ENCODE measurements around the gene ALPG. TPM values are rescaled to one million over a fixed set of nuclear protein-coding genes. Genes with fewer than 3 reads are reported as not detected.

The ALPG gene
- total and polyA plus RNA-seq, 4 donors: not detected

DNA sequence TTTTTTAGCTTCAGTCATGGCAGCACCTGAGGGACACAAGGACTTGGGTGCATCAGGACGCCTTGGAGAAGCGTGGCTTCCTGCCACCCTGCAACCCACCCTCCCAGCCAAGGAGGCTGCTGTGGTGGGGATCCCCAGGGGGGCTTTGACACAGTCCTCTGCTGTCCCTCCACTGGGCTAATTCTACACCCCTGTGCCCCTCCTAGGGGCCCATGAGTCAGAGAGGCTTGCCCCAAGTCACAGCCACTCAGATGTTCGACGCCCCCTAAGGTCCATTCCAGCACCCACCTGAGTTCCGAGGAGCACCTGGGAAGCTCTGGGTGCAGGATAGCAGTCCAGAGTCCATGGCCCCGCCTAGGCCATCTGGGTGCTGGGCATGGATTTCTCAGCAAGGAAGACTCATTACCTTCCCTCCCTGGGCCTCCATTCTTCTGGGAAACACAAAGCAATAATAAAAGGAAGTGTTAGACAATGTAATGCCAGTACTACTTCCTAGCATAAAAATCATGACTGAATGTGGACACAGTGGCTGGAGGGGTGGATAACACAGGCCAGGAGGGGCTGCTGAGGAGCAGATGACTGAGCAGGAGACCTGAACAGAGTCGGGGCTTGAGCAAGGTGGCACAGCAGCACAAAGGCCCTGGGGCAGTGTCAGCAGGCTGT is 3.7 kb downstream of the ALPG start:
- Histone ChIP-seq H3K9ac (ENCODE audit: low read depth in 1 of 2, low read length in 2 of 2) (no peak overlapping the region), H3K4me3 (ENCODE audit: low read depth in 1 of 3, low read length in 3 of 3) (no peak overlapping the region), H3K36me3 (ENCODE audit: control insufficient read depth in 4 of 4, insufficient read depth in 3 of 4, low read depth in 1 of 4, low read length in 3 of 4) (no peaks in the 10 kb centered on the region), H3K27ac (ENCODE audit: low read depth in 1 of 2, low read length in 2 of 2) (no peak overlapping the region), H3K4me1 (ENCODE audit: control insufficient read depth in 4 of 4, insufficient read depth in 4 of 4, low read length in 3 of 4) (no peaks in the 10 kb centered on the region), H3K9me3 (ENCODE audit: control insufficient read depth in 4 of 4, low read length in 3 of 4) (no peaks in the 10 kb centered on the region), H3K27me3 (ENCODE audit: control insufficient read depth in 4 of 4, insufficient read depth in 4 of 4, low read length in 3 of 4) (no peaks in the 10 kb centered on the region)
- 77% methylated on average over 7 of the region's 7 CpGs for WGBS
- TF ChIP-seq FOXA2 (IDR thresholded peaks at IDR 0.05) (no peak), RAD21 (IDR thresholded peaks at IDR 0.05) (no peak), YY1 (IDR thresholded peaks at IDR 0.05) (no peak), JUND (IDR thresholded peaks at IDR 0.05) (no peak), EGR1 (IDR thresholded peaks at IDR 0.05; ENCODE audit: low read depth in 2 of 2) (no peak), RXRA (IDR thresholded peaks at IDR 0.05) (no peak), ZBTB33 (IDR thresholded peaks at IDR 0.05) (no peak), TAF1 (conservative IDR thresholded peaks at IDR 0.05) (no peak), GABPA (IDR thresholded peaks at IDR 0.05 in 1 of 2, conservative IDR thresholded peaks at IDR 0.05 in 1 of 2) (no peak), FOXA1 (IDR thresholded peaks at IDR 0.05) (no peak), HNF4A (conservative IDR thresholded peaks at IDR 0.05) (no peak), SP1 (IDR thresholded peaks at IDR 0.05) (no peak), NR2F2 (IDR thresholded peaks at IDR 0.05) (no peak), HNF4G (IDR thresholded peaks at IDR 0.05) (no peak), ATF3 (IDR thresholded peaks at IDR 0.05) (no peak)
- TF ChIP-seq, protein P1, sequence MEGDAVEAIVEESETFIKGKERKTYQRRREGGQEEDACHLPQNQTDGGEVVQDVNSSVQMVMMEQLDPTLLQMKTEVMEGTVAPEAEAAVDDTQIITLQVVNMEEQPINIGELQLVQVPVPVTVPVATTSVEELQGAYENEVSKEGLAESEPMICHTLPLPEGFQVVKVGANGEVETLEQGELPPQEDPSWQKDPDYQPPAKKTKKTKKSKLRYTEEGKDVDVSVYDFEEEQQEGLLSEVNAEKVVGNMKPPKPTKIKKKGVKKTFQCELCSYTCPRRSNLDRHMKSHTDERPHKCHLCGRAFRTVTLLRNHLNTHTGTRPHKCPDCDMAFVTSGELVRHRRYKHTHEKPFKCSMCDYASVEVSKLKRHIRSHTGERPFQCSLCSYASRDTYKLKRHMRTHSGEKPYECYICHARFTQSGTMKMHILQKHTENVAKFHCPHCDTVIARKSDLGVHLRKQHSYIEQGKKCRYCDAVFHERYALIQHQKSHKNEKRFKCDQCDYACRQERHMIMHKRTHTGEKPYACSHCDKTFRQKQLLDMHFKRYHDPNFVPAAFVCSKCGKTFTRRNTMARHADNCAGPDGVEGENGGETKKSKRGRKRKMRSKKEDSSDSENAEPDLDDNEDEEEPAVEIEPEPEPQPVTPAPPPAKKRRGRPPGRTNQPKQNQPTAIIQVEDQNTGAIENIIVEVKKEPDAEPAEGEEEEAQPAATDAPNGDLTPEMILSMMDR (IDR thresholded peaks at IDR 0.05; ENCODE audit: low read depth, low read length, missing input control): no peak
- TF ChIP-seq, protein P2, sequence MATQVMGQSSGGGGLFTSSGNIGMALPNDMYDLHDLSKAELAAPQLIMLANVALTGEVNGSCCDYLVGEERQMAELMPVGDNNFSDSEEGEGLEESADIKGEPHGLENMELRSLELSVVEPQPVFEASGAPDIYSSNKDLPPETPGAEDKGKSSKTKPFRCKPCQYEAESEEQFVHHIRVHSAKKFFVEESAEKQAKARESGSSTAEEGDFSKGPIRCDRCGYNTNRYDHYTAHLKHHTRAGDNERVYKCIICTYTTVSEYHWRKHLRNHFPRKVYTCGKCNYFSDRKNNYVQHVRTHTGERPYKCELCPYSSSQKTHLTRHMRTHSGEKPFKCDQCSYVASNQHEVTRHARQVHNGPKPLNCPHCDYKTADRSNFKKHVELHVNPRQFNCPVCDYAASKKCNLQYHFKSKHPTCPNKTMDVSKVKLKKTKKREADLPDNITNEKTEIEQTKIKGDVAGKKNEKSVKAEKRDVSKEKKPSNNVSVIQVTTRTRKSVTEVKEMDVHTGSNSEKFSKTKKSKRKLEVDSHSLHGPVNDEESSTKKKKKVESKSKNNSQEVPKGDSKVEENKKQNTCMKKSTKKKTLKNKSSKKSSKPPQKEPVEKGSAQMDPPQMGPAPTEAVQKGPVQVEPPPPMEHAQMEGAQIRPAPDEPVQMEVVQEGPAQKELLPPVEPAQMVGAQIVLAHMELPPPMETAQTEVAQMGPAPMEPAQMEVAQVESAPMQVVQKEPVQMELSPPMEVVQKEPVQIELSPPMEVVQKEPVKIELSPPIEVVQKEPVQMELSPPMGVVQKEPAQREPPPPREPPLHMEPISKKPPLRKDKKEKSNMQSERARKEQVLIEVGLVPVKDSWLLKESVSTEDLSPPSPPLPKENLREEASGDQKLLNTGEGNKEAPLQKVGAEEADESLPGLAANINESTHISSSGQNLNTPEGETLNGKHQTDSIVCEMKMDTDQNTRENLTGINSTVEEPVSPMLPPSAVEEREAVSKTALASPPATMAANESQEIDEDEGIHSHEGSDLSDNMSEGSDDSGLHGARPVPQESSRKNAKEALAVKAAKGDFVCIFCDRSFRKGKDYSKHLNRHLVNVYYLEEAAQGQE (IDR thresholded peaks at IDR 0.05): no peak
- TF ChIP-seq, protein P3, sequence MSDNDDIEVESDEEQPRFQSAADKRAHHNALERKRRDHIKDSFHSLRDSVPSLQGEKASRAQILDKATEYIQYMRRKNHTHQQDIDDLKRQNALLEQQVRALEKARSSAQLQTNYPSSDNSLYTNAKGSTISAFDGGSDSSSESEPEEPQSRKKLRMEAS (IDR thresholded peaks at IDR 0.05): no peak
- DNase-seq (ENCODE audit: low spot score): no peak

Data from liver (tissue), 9 donors.